Thyroid gland (tissue), 4 donors: ENCODE results near the gene DHX57. TPM values are rescaled to one million over a fixed set of nuclear protein-coding genes. Genes with fewer than 3 reads are reported as not detected.

Experiments used
- small RNA-seq: library from RNA; depleted of rRNA; stranded (forward); fragments of <200 nt; gene quantifications from one replicate; pipeline ENCODE3, GENCODE V24; 2016
- total RNA-seq, 4 donors: library from RNA; depleted of rRNA; stranded (reverse); fragments of >200 nt; gene quantifications; one replicate each; pipeline ENCODE4 v1.2.3, GENCODE V29; 2016

Gene DHX57
- total RNA-seq, 4 donors from 2014 or later, result 12.4 to 19.3 (median 16.3) TPM

Small RNA genes lying within 50 kb of the gene (small RNA-seq; reads per million reads assigned to genes)
- not detected for gene RNU6-851P

Other genes with a start within 250 kb of the DHX57 start
- 10 to 100 TPM; 13.1 to 32.9 (median 25.8) TPM for gene GALM, start 209.8 kb downstream of the DHX57 start, total RNA-seq
- gene SRSF7, start 124.6 kb downstream of the DHX57 start, total RNA-seq, result 100 to 1,000 TPM in 3 of 4 donors, 10 to 100 TPM in 1; 80.8 to 121 (median 117) TPM
- gene GEMIN6, start 97.7 kb downstream of the DHX57 start, total RNA-seq, result 10 to 100 TPM in 1 of 4 donors, 1 to 10 TPM in 3; 6.6 to 12.1 (median 9.1) TPM
- 10 to 100 TPM; 39.0 to 54.6 (median 47.3) TPM for gene MORN2, start within 50 bp of the DHX57 start, total RNA-seq
- gene ARHGEF33, start 13.9 kb upstream of the DHX57 start, total RNA-seq, result 1 to 10 TPM; 1.3 to 4.6 (median 1.6) TPM
- 10 to 100 TPM; 55.9 to 80.8 (median 63.2) TPM for gene SOS1, start 245.1 kb upstream of the DHX57 start, total RNA-seq